Measurements from ENCODE around the gene PTPRM. TPM values are rescaled to one million over a fixed set of nuclear protein-coding genes. Genes with fewer than 3 reads are reported as not detected.

PTPRM gene
- total RNA-seq, 1 experiment from 2014 or later = 14.5 TPM

DNA sequence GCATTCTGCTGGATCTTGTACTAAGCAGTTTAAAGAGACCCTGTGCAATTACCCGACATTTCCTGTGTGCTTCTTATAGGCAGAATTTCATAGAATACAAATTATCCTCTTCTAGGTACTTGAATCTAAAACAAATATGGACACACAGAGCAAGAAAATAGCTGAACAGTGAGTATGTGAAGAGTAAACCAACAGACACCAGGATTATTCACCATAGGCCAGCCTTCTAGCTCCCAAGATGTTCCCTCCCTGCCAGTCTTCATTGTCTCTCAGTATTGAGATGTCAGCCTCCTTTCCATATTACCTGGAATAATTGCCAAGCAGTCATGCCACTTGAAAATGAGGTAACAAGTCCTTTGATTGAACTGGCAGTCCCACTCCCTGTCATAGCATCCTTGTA lies 187.1 kb downstream of the PTPRM start:
- ChIA-PET RAD21 (ENCODE audit: low non-redundant PET in 1 of 2, low total read pairs in 2 of 2, uncharacterized antibody in 2 of 2, unreplicated experiment in 2 of 2) (no interaction called here), CTCF (no interaction called here), POLR2A (no interaction called here)
- Histone ChIP-seq H4K20me1 (ENCODE audit: insufficient read depth) (no peaks in the 10 kb centered on the region), H3K27ac (ENCODE audit: low read depth, low read length) (no peak overlapping the region), H3K4me1 (ENCODE audit: control insufficient read depth in 1 of 2, insufficient read depth in 2 of 2, low read length in 2 of 2) (no peaks in the 10 kb centered on the region), H3K36me3 (ENCODE audit: control insufficient read depth in 1 of 2, insufficient read depth in 2 of 2, low read length in 2 of 2) (no peaks in the 10 kb centered on the region), H3K4me3 (replicated peaks in 1 of 2; ENCODE audit: low read depth in 1 of 2, low read length in 2 of 2) (no peak overlapping the region), H3K79me2 (ENCODE audit: insufficient read depth, low read length) (no peaks in the 10 kb centered on the region), H3K9ac (ENCODE audit: low read length) (no peak overlapping the region), H3K4me2 (ENCODE audit: low read length) (no peak overlapping the region), H3K27me3 (ENCODE audit: insufficient read depth, low read length) (peaks cover 8% of the 10 kb centered on the region; the same call in 1 of the 2 replicates), H2AFZ (ENCODE audit: low read depth, low read length, poor library complexity, severe bottlenecking) (no peak overlapping the region), H3K9me2 (ENCODE audit: insufficient read depth) (no peaks in the 10 kb centered on the region), H3K9me3 (ENCODE audit: control insufficient read depth in 1 of 2, insufficient read depth in 1 of 2, low read depth in 1 of 2, low read length in 2 of 2) (no peaks in the 10 kb centered on the region)
- BruUV-seq (replicated peaks) = no TSS peak
- intact Hi-C loops (cut with micrococcal nuclease) = no loop called here
- TF ChIP-seq EZH2phosphoT487 (IDR thresholded peaks at IDR 0.05; ENCODE audit: borderline replicate concordance) (no peak), CBX3 (IDR thresholded peaks at IDR 0.05; ENCODE audit: low read depth) (no peak), JUND (IDR thresholded peaks at IDR 0.05) (no peak), FOSL1 (IDR thresholded peaks at IDR 0.05; ENCODE audit: low read depth) (no peak), RAD21 (IDR thresholded peaks at IDR 0.05; ENCODE audit: low read depth) (no peak), ZNF274 (IDR thresholded peaks at IDR 0.05; ENCODE audit: low read depth, low read length) (no peak), SRF (IDR thresholded peaks at IDR 0.05; ENCODE audit: low read depth) (no peak), POLR2AphosphoS5 (IDR thresholded peaks at IDR 0.05; ENCODE audit: low read depth, low read length) (no peak)
- TF ChIP-seq, protein P1, sequence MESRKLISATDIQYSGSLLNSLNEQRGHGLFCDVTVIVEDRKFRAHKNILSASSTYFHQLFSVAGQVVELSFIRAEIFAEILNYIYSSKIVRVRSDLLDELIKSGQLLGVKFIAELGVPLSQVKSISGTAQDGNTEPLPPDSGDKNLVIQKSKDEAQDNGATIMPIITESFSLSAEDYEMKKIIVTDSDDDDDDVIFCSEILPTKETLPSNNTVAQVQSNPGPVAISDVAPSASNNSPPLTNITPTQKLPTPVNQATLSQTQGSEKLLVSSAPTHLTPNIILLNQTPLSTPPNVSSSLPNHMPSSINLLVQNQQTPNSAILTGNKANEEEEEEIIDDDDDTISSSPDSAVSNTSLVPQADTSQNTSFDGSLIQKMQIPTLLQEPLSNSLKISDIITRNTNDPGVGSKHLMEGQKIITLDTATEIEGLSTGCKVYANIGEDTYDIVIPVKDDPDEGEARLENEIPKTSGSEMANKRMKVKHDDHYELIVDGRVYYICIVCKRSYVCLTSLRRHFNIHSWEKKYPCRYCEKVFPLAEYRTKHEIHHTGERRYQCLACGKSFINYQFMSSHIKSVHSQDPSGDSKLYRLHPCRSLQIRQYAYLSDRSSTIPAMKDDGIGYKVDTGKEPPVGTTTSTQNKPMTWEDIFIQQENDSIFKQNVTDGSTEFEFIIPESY (IDR thresholded peaks at IDR 0.05; ENCODE audit: extremely low read depth, insufficient replicate concordance, low read length) = no peak
- DNase-seq (ENCODE audit: low read depth, low spot score) (no peak), ATAC-seq (no peak)

DNA sequence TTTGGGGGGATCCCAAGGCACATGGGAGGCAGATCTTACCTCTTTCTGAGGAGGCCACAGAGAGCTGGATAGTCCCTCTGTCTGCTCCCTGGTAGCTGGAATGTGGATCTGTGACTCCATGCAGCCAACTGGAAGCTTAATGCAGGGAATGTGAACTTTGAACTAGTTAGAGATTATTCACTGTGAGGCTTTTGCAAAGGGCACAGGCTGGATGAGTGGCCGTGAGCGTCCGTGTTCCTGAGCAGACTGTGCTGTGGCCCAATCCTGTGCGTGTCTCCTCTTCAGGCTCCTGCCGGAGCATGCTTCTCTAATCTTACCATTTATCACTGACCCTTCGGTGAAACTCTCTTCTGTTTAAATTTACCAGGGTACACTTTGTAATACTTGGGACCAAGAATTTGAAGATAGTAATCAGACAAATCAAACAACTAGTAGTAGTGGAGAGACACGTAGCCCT lies 187.6 kb downstream of the PTPRM start:
- ATAC-seq (no peak), DNase-seq (ENCODE audit: low read depth, low spot score) (no peak)
- BruUV-seq (replicated peaks) = no TSS peak
- H3K27me3 ChIP-seq (ENCODE audit: insufficient read depth, low read length) = peaks cover 12% of the 10 kb centered on the region; the same call in 1 of the 2 replicates
- POLR2A ChIA-PET = no interaction called here
- no peaks in the 10 kb centered on the region for H3K79me2 ChIP-seq (ENCODE audit: insufficient read depth, low read length)
- H3K9me2 ChIP-seq (ENCODE audit: insufficient read depth) = no peaks in the 10 kb centered on the region
- H3K36me3 ChIP-seq (ENCODE audit: control insufficient read depth in 1 of 2, insufficient read depth in 2 of 2, low read length in 2 of 2) = no peaks in the 10 kb centered on the region
- H2AFZ ChIP-seq (ENCODE audit: low read depth, low read length, poor library complexity, severe bottlenecking) = no peak overlapping the region
- H3K4me3 ChIP-seq (replicated peaks in 1 of 2; ENCODE audit: low read depth in 1 of 2, low read length in 2 of 2) = no peak overlapping the region
- no peak overlapping the region for H3K9ac ChIP-seq (ENCODE audit: low read length)
- CTCF ChIA-PET = no interaction called here
- no peak overlapping the region for H3K4me2 ChIP-seq (ENCODE audit: low read length)
- intact Hi-C loops (cut with micrococcal nuclease) = no loop called here
- RAD21 ChIA-PET (ENCODE audit: low non-redundant PET in 1 of 2, low total read pairs in 2 of 2, uncharacterized antibody in 2 of 2, unreplicated experiment in 2 of 2) = no interaction called here
- no peaks in the 10 kb centered on the region for H4K20me1 ChIP-seq (ENCODE audit: insufficient read depth)
- H3K9me3 ChIP-seq (ENCODE audit: control insufficient read depth in 1 of 2, insufficient read depth in 1 of 2, low read depth in 1 of 2, low read length in 2 of 2) = no peaks in the 10 kb centered on the region
- no peak overlapping the region for H3K27ac ChIP-seq (ENCODE audit: low read depth, low read length)
- H3K4me1 ChIP-seq (ENCODE audit: control insufficient read depth in 1 of 2, insufficient read depth in 2 of 2, low read length in 2 of 2) = no peaks in the 10 kb centered on the region
- TF ChIP-seq ZNF274 (IDR thresholded peaks at IDR 0.05; ENCODE audit: low read depth, low read length) = no peak
- TF ChIP-seq, protein P2, sequence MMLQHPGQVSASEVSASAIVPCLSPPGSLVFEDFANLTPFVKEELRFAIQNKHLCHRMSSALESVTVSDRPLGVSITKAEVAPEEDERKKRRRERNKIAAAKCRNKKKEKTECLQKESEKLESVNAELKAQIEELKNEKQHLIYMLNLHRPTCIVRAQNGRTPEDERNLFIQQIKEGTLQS (IDR thresholded peaks at IDR 0.05) = no peak
- no peak for TF ChIP-seq YY1 (IDR thresholded peaks at IDR 0.05; ENCODE audit: extremely low read depth, insufficient replicate concordance, low read depth, low read length)
- TF ChIP-seq POLR2A (IDR thresholded peaks at IDR 0.05; ENCODE audit: borderline replicate concordance, extremely low read depth, insufficient read depth, insufficient read length) = no peak
- no peak for TF ChIP-seq POLR2AphosphoS5 (IDR thresholded peaks at IDR 0.05; ENCODE audit: low read depth, low read length)
- TF ChIP-seq RAD21 (IDR thresholded peaks at IDR 0.05; ENCODE audit: low read depth) = no peak
- TF ChIP-seq CBX3 (IDR thresholded peaks at IDR 0.05; ENCODE audit: low read depth) = no peak
- no peak for TF ChIP-seq SRF (IDR thresholded peaks at IDR 0.05; ENCODE audit: low read depth)
- no peak for TF ChIP-seq SP1 (IDR thresholded peaks at IDR 0.05; ENCODE audit: low read depth)
- TF ChIP-seq, protein P3, sequence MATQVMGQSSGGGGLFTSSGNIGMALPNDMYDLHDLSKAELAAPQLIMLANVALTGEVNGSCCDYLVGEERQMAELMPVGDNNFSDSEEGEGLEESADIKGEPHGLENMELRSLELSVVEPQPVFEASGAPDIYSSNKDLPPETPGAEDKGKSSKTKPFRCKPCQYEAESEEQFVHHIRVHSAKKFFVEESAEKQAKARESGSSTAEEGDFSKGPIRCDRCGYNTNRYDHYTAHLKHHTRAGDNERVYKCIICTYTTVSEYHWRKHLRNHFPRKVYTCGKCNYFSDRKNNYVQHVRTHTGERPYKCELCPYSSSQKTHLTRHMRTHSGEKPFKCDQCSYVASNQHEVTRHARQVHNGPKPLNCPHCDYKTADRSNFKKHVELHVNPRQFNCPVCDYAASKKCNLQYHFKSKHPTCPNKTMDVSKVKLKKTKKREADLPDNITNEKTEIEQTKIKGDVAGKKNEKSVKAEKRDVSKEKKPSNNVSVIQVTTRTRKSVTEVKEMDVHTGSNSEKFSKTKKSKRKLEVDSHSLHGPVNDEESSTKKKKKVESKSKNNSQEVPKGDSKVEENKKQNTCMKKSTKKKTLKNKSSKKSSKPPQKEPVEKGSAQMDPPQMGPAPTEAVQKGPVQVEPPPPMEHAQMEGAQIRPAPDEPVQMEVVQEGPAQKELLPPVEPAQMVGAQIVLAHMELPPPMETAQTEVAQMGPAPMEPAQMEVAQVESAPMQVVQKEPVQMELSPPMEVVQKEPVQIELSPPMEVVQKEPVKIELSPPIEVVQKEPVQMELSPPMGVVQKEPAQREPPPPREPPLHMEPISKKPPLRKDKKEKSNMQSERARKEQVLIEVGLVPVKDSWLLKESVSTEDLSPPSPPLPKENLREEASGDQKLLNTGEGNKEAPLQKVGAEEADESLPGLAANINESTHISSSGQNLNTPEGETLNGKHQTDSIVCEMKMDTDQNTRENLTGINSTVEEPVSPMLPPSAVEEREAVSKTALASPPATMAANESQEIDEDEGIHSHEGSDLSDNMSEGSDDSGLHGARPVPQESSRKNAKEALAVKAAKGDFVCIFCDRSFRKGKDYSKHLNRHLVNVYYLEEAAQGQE (IDR thresholded peaks at IDR 0.05; ENCODE audit: low read depth) = no peak
- no peak for TF ChIP-seq JUND (IDR thresholded peaks at IDR 0.05)
- no peak for TF ChIP-seq ELF1 (IDR thresholded peaks at IDR 0.05; ENCODE audit: borderline replicate concordance, low read depth)

All from HCT116 (cell line).